HAP-1 (cell line): ENCODE measurements around the gene FAM3A.

Experiments used
- DNase-seq, 2 experiments: peaks; one replicate each; pipeline ENCODE4 v3.0.0-alpha.2; 2016 to 2020; ENCODE audit warnings: low spot score in 2 of 2
- H3K27me3 ChIP-seq: fragments of 250-450 bp; sonication (Bioruptor Pico); 2 replicates; pipeline ENCODE4 v1.5.1; 2020; ENCODE audit warnings: low read depth, mild to moderate bottlenecking, moderate library complexity
- H3K36me3 ChIP-seq: fragments of 250-450 bp; sonication (Bioruptor Pico); replicated peaks from 2 replicates; pipeline ENCODE4 v1.5.1; 2020; ENCODE audit warnings: mild to moderate bottlenecking
- H3K4me1 ChIP-seq: fragments of 250-450 bp; sonication (Bioruptor Pico); 2 replicates; pipeline ENCODE4 v1.5.1; 2020; ENCODE audit warnings: mild to moderate bottlenecking
- H3K4me3 ChIP-seq: fragments of 250-450 bp; sonication (Bioruptor Pico); 2 replicates; pipeline ENCODE4 v1.5.1; 2020; ENCODE audit warnings: mild to moderate bottlenecking, moderate library complexity
- H3K9me3 ChIP-seq: fragments of 250-450 bp; sonication (Bioruptor Pico); 2 replicates; pipeline ENCODE4 v1.5.1; 2020; ENCODE audit warnings: mild to moderate bottlenecking, moderate library complexity
- in situ Hi-C: fragments of 300-500 bp; cut with MboI; formaldehyde crosslinking; loops from 3 replicates; pipeline ENCODE4 v1.14.3; 2020; ENCODE audit warnings: low sequenced_read_pairs, inconsistent platforms, mixed read lengths

Gene FAM3A

DNA sequence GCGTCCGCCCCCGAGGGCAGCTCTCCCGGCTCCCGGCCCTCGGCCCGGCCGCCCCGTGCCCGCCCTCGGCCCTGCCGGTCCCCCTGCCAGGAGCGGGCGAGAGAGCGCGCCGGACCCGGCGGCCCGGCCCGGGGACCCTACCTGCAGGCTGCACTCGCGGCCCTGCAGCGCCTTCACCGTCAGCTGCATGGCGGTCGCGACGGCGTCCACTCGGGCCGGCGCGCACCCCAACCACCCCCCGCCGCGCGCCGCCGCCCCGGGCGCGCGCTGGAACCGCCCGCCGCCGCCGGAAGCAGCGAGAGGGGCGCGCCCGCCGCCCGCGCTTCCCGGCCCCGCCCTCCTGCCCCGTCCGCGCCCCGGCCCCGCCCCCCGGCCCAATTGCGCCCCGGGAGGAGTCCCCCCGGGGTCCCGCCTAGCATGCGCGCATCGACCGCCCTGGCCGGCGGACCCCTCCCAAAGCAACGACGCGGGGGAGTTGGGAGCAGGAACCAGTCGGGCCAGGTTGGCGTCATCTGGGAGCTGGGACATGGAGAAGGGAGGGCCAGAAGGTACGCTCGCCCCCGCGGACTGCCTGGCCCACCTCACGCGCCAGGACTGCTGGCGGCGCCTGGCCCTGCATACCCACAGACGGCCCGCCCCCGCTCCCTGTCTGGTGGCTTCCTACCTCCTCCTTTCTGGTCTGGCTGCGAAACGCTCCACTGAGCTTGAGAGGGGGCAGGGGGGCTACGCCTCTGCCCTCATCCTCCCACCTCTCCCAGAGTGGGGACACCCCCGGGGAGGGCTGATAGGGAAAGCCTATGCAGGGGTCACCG, 29.4 kb downstream of the FAM3A start, which contains the start of gene UBL4A:
TSS of gene UBL4A (minus strand) at position 220 of the 812 bp plus-strand sequence. CDS start at position 189, 31 bp downstream.
- DNase-seq = peak; percentile 60 to 84
- Histone ChIP-seq H3K9me3 (no peaks in the 10 kb centered on the region), H3K4me3 (peak within 1 kb of the TSS; percentile 69), H3K4me1 (peaks cover 27% of the 10 kb centered on the region), H3K27me3 (no peaks in the 10 kb centered on the region), H3K36me3 (peaks cover 48% of the 10 kb centered on the region)
- in situ Hi-C loops = no loop called here

DNA sequence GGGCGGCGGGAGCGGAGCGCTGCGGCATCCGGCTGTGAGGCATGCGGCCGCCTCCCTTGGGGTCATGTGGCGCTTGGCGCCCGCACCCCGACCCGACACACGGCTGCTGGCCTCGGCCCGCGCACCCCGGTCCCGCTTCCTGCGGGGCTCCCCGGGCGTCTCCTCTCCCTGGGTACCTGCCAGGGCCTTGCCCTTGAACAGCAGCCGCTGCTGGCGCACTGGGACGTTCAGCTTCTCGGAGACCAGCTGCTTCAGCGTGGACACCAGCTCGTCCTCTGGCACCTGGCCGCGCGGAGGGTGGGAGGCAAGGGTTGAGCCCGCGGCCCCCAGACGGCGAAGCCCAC, 30.0 kb downstream of the FAM3A start:
- peaks cover 25% of the 10 kb centered on the region for H3K4me1 ChIP-seq
- H3K4me3 ChIP-seq = peak overlapping the region; percentile 69
- H3K36me3 ChIP-seq = peaks cover 48% of the 10 kb centered on the region
- no peaks in the 10 kb centered on the region for H3K27me3 ChIP-seq
- no peaks in the 10 kb centered on the region for H3K9me3 ChIP-seq
- in situ Hi-C loops = no loop called here
- DNase-seq = peak in 1 of 2 experiments; percentile 41

DNA sequence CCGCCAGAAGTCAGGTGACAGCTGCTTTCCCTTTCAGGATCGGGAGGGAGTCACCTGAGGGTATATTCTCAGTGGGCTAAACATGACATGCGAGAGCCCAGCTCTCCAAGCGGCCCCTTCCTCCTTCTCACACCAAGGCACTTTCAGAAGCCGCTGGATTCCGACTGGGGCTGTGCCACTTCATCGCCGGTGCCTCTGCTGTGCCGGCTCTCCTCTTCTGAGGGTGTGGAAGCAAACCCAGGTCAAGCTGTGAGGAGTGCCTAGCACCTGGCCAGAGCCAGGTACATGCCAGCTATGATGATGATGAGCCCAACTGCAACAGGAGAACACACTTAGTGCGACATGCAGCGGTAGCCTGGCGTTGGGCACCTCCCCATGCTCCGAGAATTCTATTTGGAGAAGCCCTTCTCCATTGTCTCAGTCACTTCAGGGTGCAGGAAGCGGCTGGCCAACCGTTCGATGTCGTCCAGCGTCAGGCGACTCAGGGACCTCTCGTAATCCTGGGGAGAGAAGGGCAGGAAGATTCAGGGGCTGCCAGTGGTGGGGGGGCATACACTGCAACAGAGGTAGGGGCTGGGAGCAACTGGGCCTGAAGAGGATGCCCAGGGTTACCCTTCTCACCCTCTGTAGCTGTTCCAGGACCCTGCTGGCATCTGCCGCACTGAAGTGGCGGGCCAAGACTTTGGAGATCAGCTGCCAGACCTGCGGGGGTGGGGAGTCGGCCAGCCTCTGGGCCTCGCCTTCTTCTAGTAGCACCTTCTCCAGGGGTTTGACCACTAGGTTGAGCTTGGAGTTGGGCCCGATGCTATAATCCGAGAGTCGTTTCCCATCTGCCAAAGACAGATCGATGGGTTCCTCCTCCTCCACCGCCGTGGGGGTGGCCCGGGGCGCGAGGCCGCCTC, 30.6 kb downstream of the FAM3A start:
- no peaks in the 10 kb centered on the region for H3K9me3 ChIP-seq
- peaks cover 48% of the 10 kb centered on the region for H3K36me3 ChIP-seq
- in situ Hi-C loops = no loop called here
- H3K4me1 ChIP-seq = peaks cover 25% of the 10 kb centered on the region
- H3K27me3 ChIP-seq = no peaks in the 10 kb centered on the region
- peak in 1 of 2 experiments; percentile 36 for DNase-seq
- peak overlapping the region; percentile 69 for H3K4me3 ChIP-seq

DNA sequence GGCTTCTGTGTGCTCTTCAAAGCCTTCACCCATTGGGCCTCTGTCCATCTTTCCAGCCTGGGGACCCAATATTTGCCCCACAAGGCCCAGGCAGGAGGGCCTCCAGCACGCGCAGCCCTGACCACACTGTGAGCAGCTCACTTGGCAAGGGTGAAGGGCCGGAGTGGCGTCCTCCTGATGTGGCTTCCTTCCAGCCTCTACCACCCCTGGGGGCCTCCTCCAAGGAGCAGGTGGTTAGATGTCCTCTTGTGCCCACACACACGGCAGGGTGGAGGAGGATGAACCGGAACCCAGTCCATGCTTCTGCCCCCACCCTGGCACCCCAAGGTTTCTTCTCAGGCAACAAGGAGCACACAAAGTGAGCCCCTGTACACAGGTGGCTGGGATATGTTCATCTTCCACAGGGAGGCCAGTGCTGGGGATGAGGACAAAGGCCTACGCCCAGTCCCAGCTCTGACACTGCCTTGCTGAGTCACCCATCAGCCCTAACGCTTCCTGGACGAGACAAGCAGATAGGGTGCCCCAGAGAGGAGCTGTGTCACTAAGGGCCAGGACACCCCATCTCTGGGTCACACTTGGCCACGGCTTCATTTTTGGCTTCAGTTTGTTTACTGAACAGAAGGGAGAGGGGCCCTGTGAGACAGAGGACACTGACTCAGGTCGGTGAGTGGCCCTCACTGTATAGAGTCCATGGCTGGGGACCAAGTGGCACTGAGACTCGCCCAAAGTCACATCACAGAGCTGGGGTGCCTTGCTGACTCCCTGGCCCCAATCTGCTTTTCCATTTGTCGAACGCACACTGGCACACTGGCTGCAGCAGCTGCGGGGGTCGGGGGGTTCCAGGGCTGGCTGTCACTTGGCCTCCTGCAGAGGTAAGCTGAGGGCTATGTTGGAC, 31.5 kb downstream of the FAM3A start:
- H3K4me3 ChIP-seq = no peak overlapping the region
- in situ Hi-C loops = no loop called here
- no peak for DNase-seq
- H3K4me1 ChIP-seq = peaks cover 21% of the 10 kb centered on the region
- H3K27me3 ChIP-seq = no peaks in the 10 kb centered on the region
- H3K36me3 ChIP-seq = peaks cover 48% of the 10 kb centered on the region
- H3K9me3 ChIP-seq = no peaks in the 10 kb centered on the region

DNA sequence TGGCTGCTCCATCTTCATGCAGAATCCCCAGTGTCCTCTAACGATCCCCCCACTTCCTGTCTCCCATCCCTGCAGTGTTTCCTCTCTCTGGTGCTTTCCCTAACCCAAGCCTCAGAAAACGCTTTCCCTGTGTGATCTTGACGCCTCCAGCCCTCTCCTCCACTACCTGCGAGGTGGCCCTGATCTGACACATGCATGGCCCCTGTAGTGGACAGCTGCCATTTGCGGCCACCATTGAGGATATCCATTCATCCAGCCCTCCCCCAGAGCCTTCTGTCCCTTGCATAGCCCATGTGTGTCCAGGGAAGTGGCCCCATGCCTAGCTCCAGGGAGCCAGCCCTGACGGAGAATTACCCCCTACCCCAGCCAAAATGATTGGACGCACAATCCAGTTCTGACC, 32.7 kb downstream of the FAM3A start:
- H3K4me3 ChIP-seq = no peak overlapping the region
- H3K36me3 ChIP-seq = peaks cover 42% of the 10 kb centered on the region
- no peak for DNase-seq
- in situ Hi-C loops = no loop called here
- peaks cover 23% of the 10 kb centered on the region for H3K4me1 ChIP-seq
- no peaks in the 10 kb centered on the region for H3K9me3 ChIP-seq
- H3K27me3 ChIP-seq = no peaks in the 10 kb centered on the region

DNA sequence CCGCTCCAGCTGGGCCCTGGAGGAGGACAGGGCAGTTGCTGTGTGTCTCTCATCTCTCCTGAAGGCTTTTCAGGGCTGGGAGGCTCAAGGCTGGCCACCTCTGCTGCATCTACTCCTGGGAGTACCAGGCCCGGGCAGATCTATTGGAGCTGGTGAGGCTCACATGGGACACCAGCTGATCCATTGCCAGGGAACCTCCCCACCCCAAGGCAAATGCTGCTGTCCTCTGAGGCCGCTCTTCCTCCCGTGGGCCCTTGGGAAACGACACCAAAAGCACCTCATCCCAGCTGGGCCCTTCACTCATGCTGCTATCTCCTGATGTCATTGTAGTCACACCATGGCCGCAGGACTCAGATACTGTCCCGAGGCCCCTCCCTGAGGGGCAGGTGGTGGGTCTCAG, 33.2 kb downstream of the FAM3A start:
- in situ Hi-C loops = no loop called here
- Histone ChIP-seq H3K4me3 (no peak overlapping the region), H3K36me3 (peaks cover 36% of the 10 kb centered on the region), H3K27me3 (no peaks in the 10 kb centered on the region), H3K4me1 (peaks cover 26% of the 10 kb centered on the region), H3K9me3 (no peaks in the 10 kb centered on the region)
- peak in 1 of 2 experiments; percentile 6 for DNase-seq

DNA sequence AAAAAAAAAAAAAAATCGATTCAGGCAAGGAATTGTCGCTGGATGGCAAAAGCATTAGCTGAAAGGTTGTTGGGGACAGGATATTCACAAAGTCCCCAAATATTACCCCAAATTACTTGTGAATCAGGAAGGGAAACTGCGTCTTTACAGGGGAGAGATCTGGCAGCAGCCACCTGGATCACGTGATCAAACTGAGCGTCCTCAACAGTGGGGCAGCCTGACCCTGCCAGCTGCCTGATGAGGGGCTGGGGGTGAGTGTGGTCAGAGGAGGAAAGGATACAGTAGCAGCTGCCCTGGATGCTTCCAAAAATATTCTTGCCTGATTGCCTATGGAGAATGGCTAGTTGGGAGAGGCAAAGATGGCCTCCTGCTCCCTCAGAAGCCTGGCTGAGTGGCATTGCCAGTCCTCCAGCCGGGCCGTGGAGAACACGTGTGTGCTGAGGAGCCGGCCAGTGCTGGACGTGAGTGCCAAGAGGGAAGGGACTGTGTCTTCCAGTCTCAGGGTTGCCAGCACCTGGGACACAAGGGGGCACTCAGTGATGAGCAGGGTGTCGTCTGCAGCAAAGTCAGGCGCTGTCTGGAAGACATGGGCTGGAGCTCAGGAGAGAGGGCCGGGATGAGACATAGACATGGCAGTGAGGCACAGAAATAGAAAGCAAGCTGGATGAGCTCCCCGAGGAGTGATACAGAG, 34.0 kb downstream of the FAM3A start:
- Histone ChIP-seq H3K27me3 (no peaks in the 10 kb centered on the region), H3K9me3 (no peaks in the 10 kb centered on the region), H3K4me3 (no peak overlapping the region), H3K36me3 (peaks cover 30% of the 10 kb centered on the region), H3K4me1 (peaks cover 24% of the 10 kb centered on the region)
- in situ Hi-C loops = no loop called here
- DNase-seq = peak in 1 of 2 experiments; percentile 7

DNA sequence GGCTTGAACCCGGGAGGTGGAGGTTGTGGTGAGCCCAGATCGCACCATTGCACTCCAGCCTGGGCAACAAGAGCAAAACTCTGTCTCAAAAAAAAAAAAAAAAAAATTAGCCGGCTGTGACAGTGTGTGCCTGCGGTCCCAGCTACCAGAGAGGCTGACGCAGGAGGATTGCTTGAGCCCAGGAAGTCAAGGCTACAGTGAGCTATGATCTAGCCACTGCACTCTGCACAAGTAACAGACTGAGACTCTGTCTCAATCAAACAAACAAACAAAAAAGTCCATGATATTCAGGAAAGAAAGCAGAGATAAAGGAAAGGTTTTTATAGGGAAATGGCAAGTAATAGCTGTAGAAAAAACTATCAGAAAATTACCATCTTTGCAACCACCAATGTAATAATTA, 34.8 kb downstream of the FAM3A start:
- H3K4me1 ChIP-seq = peaks cover 21% of the 10 kb centered on the region
- no peaks in the 10 kb centered on the region for H3K9me3 ChIP-seq
- DNase-seq = no peak
- in situ Hi-C loops = no loop called here
- H3K4me3 ChIP-seq = no peak overlapping the region
- no peaks in the 10 kb centered on the region for H3K27me3 ChIP-seq
- H3K36me3 ChIP-seq = peaks cover 31% of the 10 kb centered on the region

DNA sequence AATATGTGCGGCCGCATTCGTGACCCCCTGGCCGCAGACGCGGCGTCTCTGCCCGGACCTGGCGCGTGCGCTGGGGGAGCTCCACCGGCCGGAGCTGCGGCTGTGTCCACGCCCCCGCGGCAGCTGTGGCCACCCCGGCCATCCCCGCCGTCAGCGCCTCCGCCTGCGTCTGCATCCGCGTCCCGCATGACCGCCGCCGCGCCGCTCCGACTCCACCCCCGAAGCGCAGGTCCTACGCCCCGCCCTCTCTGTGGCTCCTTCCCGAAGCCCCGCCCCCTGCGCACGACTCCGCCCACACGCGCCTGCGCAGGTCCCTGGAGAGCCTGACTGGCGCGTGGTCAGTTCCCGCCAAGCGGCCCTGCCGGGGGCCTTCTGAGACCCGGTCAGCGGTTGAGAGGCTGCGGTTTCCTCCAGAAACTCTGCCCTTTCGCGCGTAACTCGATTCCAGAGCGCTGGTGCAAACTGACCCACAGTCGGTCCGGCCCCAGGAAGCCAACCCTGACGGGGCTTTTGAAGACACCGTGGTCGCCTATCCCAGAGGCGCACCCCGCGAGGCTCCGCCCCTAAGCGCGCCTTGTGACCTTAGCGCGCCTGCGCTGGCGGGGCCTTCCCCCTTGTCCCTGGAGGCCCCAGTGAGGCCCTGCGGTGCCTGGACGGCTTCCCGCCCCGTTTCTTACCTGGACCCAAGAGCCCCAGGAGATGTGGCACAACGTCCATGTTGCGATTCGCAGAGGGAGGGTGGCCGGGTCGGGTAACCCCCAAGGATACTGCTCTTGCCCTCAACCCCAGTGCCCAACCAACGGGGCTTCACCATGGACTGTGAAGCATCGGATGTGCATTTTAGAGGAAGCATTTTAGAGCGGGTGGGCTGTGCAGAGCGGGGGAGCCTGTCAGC, 37.1 kb downstream of the FAM3A start, which contains the start of gene LAGE3:
TSS of gene LAGE3 (minus strand) at position 554 of the 895 bp plus-strand sequence. CDS start at position 188, 366 bp downstream.
- H3K27me3 ChIP-seq = no peaks in the 10 kb centered on the region
- peak; percentile 85 to 99 for DNase-seq
- in situ Hi-C loops = no loop called here
- no peaks in the 10 kb centered on the region for H3K9me3 ChIP-seq
- peaks cover 12% of the 10 kb centered on the region for H3K4me1 ChIP-seq
- H3K4me3 ChIP-seq = peak within 1 kb of the TSS; percentile 47
- peaks cover 9% of the 10 kb centered on the region for H3K36me3 ChIP-seq

DNA sequence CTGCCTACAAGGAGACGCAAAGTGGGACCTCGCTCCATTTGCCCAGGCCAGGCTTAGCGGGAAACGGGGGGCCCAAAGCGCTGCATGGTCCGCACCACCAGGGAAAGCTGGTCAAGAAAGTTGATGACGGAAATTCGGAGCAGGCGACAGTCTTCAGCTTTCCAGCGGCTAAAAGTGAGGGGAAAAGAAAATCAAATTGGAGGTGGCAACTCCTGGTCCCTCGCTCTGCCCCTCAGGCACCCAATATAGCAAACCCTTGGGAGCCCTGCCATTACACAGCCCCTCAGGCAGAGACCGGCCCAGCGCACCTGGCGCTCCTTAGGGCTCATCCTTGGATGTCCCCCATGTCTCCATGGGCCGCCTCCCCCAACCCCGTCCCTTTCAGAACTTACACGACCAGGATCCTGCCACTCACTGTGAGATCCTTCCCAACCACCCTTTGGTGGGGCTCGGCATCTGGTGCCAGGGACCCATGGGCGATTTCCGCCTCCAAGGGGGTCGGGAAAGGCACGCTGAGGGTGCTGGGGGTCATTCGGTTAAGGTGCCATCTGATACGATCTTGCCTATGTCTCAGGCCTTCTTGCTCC, 38.0 kb downstream of the FAM3A start:
- in situ Hi-C loops = no loop called here
- H3K27me3 ChIP-seq = no peaks in the 10 kb centered on the region
- H3K36me3 ChIP-seq = peaks cover 4% of the 10 kb centered on the region
- H3K4me1 ChIP-seq = peaks cover 12% of the 10 kb centered on the region
- no peak for DNase-seq
- peak overlapping the region; percentile 47 for H3K4me3 ChIP-seq
- H3K9me3 ChIP-seq = no peaks in the 10 kb centered on the region

DNA sequence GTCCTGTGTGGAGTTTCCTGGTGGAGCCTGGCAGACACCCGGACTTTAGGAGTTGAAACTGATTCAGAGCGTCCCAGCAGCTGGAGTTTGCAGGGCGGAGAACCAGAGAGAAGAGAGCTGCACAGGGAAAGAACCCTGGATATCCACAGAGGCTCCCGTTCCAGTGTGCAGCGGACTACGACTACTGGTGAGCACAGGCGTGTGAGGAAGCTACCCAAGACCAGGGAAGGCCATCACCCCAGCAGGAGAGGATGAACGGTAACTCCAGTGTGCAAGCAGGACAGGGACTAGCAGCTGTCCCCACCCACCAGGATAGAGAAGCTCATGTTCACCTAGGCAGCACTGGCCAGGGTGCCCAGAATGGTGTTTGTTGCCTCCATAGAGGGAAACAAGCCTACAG, 39.2 kb downstream of the FAM3A start:
- Histone ChIP-seq H3K4me1 (peaks cover 12% of the 10 kb centered on the region), H3K36me3 (peaks cover 12% of the 10 kb centered on the region), H3K4me3 (no peak overlapping the region), H3K27me3 (no peaks in the 10 kb centered on the region), H3K9me3 (no peaks in the 10 kb centered on the region)
- DNase-seq = no peak
- in situ Hi-C loops = no loop called here

DNA sequence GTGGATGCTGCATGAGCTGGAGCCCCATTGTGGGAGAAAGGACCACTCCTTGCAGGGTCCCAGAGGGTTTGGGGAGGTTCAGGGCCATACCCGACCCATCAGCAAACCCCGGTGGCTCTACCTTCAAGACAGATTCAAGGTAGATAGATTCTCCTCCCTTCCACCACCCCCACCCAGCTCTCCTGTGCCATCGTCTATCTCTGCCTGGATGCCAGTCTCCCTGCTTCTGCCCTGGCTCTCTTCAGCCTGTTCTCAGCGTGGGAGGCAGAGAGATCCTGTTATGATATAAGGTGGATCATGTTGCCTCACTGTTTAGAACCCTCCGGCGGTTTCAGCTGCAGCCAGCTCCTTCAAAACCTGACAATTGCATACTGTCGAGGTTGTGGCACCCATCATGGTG, 42.3 kb downstream of the FAM3A start:
- Histone ChIP-seq H3K4me3 (no peak overlapping the region), H3K27me3 (no peaks in the 10 kb centered on the region), H3K36me3 (peaks cover 44% of the 10 kb centered on the region), H3K9me3 (no peaks in the 10 kb centered on the region), H3K4me1 (peaks cover 3% of the 10 kb centered on the region)
- DNase-seq = no peak
- in situ Hi-C loops = no loop called here
